ENCODE data around the gene RELCH.

- TF ChIP-seq CTCF (IDR thresholded peaks at IDR 0.05; ENCODE audit: low read depth, low read length, poor library complexity, severe bottlenecking) (no peak), EZH2phosphoT487 (IDR thresholded peaks at IDR 0.05; ENCODE audit: borderline replicate concordance, low read length) (no peak)
Measured at GRCh38 chr18:62165583-62165982, 21.5 kb upstream of the RELCH start.

Measured in DOHH2 (cell line).